ENCODE measurements around the gene DPF3. TPM values are rescaled to one million over a fixed set of nuclear protein-coding genes. Genes with fewer than 3 reads are reported as not detected.

The DPF3 gene
- polyA plus RNA-seq, 2 of the 4 experiments (the other 2 are of a cell fraction), result 0.05 to 0.09 TPM

DNA sequence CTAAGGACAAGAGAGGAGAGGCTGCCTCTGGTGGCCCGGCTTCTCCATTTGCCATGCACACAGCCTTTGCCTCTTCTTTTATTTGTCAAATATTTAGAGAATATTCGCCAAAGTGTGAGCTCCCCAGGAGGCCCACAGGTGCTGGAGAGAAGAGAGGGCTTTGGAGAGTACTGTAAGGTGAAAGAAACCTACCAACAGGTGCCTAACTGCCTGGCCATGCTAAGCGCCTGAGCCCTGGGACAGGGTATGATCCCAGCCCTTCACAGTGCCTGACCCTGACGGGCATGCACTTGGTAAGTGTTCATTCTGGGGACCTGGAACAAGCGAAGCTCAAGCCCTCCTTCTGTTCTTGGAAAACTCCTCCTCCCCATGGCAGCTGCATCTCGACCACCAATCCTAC lies 106.1 kb downstream of the DPF3 start (continued):
- TF ChIP-seq USF2 (IDR thresholded peaks at IDR 0.05) (no peak), ESRRA (IDR thresholded peaks at IDR 0.05; ENCODE audit: borderline replicate concordance, low read length) (no peak), POLR2AphosphoS2 (conservative IDR thresholded peaks at IDR 0.05; ENCODE audit: low read length) (no peak), KDM5A (IDR thresholded peaks at IDR 0.05) (no peak), TP53 (CRISPR knock-in tag; IDR thresholded peaks at IDR 0.05) (no peak), JUNB (IDR thresholded peaks at IDR 0.05) (no peak), TFCP2L1 (CRISPR knock-in tag; IDR thresholded peaks at IDR 0.05) (no peak), ZFP36 (IDR thresholded peaks at IDR 0.05; ENCODE audit: borderline replicate concordance, partially characterized antibody) (no peak), KDM1A (IDR thresholded peaks at IDR 0.05; ENCODE audit: low read depth) (no peak)
- TF ChIP-seq, protein P1, sequence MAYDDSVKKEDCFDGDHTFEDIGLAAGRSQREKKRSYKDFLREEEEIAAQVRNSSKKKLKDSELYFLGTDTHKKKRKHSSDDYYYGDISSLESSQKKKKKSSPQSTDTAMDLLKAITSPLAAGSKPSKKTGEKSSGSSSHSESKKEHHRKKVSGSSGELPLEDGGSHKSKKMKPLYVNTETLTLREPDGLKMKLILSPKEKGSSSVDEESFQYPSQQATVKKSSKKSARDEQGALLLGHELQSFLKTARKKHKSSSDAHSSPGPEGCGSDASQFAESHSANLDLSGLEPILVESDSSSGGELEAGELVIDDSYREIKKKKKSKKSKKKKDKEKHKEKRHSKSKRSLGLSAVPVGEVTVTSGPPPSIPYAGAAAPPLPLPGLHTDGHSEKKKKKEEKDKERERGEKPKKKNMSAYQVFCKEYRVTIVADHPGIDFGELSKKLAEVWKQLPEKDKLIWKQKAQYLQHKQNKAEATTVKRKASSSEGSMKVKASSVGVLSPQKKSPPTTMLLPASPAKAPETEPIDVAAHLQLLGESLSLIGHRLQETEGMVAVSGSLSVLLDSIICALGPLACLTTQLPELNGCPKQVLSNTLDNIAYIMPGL (CRISPR knock-in tag; IDR thresholded peaks at IDR 0.05; ENCODE audit: borderline replicate concordance), result no peak
- TF ChIP-seq, protein P2, sequence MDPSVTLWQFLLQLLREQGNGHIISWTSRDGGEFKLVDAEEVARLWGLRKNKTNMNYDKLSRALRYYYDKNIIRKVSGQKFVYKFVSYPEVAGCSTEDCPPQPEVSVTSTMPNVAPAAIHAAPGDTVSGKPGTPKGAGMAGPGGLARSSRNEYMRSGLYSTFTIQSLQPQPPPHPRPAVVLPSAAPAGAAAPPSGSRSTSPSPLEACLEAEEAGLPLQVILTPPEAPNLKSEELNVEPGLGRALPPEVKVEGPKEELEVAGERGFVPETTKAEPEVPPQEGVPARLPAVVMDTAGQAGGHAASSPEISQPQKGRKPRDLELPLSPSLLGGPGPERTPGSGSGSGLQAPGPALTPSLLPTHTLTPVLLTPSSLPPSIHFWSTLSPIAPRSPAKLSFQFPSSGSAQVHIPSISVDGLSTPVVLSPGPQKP (IDR thresholded peaks at IDR 0.05; ENCODE audit: low read depth, low read length), result no peak

- POLR2A ChIA-PET, result no interaction called here
- peaks cover 6% of the 10 kb centered on the region; the same call in 2 of the 3 replicates for H3K4me1 ChIP-seq
- no peak for TF ChIP-seq FOSL2 (IDR thresholded peaks at IDR 0.05)
- TF ChIP-seq FOSL2 (CRISPR knock-in tag; IDR thresholded peaks at IDR 0.05), result no peak
- TF ChIP-seq BCL3 (IDR thresholded peaks at IDR 0.05), result no peak
- TF ChIP-seq REST (IDR thresholded peaks at IDR 0.05), result no peak
- TF ChIP-seq JUN (IDR thresholded peaks at IDR 0.05), result no peak
- no peak for TF ChIP-seq RCOR1 (IDR thresholded peaks at IDR 0.05; ENCODE audit: low read depth, low read length)
- TF ChIP-seq POLR2A (IDR thresholded peaks at IDR 0.05; ENCODE audit: low read length), result no peak
- TF ChIP-seq, protein P2 (IDR thresholded peaks at IDR 0.05; ENCODE audit: low read depth, low read length), result no peak
- no peak for TF ChIP-seq E2F6 (IDR thresholded peaks at IDR 0.05; ENCODE audit: borderline replicate concordance, low read depth)
- no peak for TF ChIP-seq GATA3 (IDR thresholded peaks at IDR 0.05; ENCODE audit: borderline replicate concordance)
- TF ChIP-seq TFCP2L1 (CRISPR knock-in tag; IDR thresholded peaks at IDR 0.05), result no peak
- no peak for TF ChIP-seq RNF2 (IDR thresholded peaks at IDR 0.05; ENCODE audit: borderline replicate concordance, low read depth)
- no peak for TF ChIP-seq SREBF2 (IDR thresholded peaks at IDR 0.05)
- no peak for TF ChIP-seq HOXB5 (CRISPR knock-in tag; IDR thresholded peaks at IDR 0.05)
- TF ChIP-seq FOSB (CRISPR knock-in tag; IDR thresholded peaks at IDR 0.05), result no peak
- no peak for TF ChIP-seq EHF (CRISPR knock-in tag; IDR thresholded peaks at IDR 0.05)
- no peak for TF ChIP-seq JUNB (IDR thresholded peaks at IDR 0.05)
- CTCF ChIA-PET, result no interaction called here
- WGBS (ENCODE audit: missing lambda C conversion rate), result 59% methylated on average over 13 of the region's 13 CpGs
- no peak for ATAC-seq
- no peak for FAIRE-seq
- no peak for DNase-seq (ENCODE audit: low read depth in 1 of 2, low spot score in 1 of 2)
- H3K4me2 ChIP-seq, result no peak overlapping the region
- H3K27ac ChIP-seq, result no peak overlapping the region
- H3K4me3 ChIP-seq, result no peak overlapping the region
- no peaks in the 10 kb centered on the region for H3K9me3 ChIP-seq
These were observed 107.2 kb downstream of the DPF3 start for GRCh38 chr14:72786378-72787350.

Data from A549 (cell line).